ENCODE measurements around the gene SSBP4.

SSBP4 gene

DNA sequence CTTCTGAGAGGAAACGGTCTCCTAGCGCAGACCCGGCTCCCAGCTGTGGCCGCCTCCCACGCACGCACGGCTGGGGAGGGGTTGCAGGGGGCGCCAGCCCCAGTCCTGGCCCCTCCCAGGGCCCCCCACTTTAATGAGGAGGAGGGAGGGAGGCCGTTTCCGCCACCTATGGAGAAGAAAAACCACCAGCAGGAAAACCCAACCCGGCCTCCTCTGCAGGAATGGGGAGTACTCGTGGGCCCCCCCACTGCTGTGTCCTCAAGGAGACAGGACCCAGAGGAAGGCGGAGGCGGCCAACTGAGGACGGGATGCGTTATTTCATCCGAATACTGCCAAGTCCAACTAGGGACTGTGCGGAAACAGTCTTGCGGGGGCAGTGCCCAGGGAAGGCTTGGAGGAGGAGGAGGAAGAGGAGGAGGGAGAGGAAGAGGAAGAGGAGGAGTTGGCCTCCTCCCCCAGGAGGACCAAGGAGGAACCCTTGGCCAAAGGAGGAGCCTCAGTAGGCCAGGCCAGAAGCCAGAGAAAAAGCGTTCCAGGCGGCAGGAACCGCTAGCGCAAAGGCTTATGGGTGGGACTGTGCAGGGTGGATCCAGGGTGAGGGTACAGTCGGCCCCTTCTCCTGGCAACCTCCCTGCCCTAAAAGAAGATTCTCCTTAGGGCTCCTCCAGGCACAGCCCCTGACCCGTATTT lies 3.9 kb upstream of the SSBP4 start (continued):
- no peak for TF ChIP-seq ZNF391 (tag by site-specific recombination; IDR thresholded peaks at IDR 0.05; ENCODE audit: borderline replicate concordance, low read depth)
- TF ChIP-seq ZNF280C (tag by site-specific recombination; IDR thresholded peaks at IDR 0.05) = no peak
- peak; percentile 53 for TF ChIP-seq SP2 (tag by site-specific recombination; IDR thresholded peaks at IDR 0.05)
- TF ChIP-seq REPIN1 (tag by site-specific recombination; IDR thresholded peaks at IDR 0.05; ENCODE audit: low read depth) = no peak
- TF ChIP-seq ZNF335 (tag by site-specific recombination; conservative IDR thresholded peaks at IDR 0.05) = no peak
- no peak for TF ChIP-seq ZNF530 (tag by site-specific recombination; IDR thresholded peaks at IDR 0.05; ENCODE audit: low read depth)
- no peak for TF ChIP-seq ZNF623 (tag by site-specific recombination; IDR thresholded peaks at IDR 0.05)
- no peak for TF ChIP-seq ZBTB17 (tag by site-specific recombination; IDR thresholded peaks at IDR 0.05)
- no peak for TF ChIP-seq ZNF133 (tag by site-specific recombination; IDR thresholded peaks at IDR 0.05)
- TF ChIP-seq ZNF221 (tag by site-specific recombination; IDR thresholded peaks at IDR 0.05; ENCODE audit: borderline replicate concordance) = no peak
- no peak for TF ChIP-seq ZNF626 (tag by site-specific recombination; IDR thresholded peaks at IDR 0.05)
- peak; percentile 95 for TF ChIP-seq ZIC2 (tag by site-specific recombination; IDR thresholded peaks at IDR 0.05)
- peak; percentile 88 for TF ChIP-seq EGR2 (tag by site-specific recombination; IDR thresholded peaks at IDR 0.05; ENCODE audit: low read depth)
- no peak for TF ChIP-seq ZNF791 (tag by site-specific recombination; IDR thresholded peaks at IDR 0.05)
- peak; percentile 58 for TF ChIP-seq GLIS2 (tag by site-specific recombination; IDR thresholded peaks at IDR 0.05)
- no peak for TF ChIP-seq ZNF529 (tag by site-specific recombination; IDR thresholded peaks at IDR 0.05; ENCODE audit: insufficient replicate concordance)
- no peak for TF ChIP-seq ZNF585B (tag by site-specific recombination; IDR thresholded peaks at IDR 0.05)
- no peak for TF ChIP-seq GLI4 (tag by site-specific recombination; IDR thresholded peaks at IDR 0.05)
- no peak for TF ChIP-seq ZBTB21 (tag by site-specific recombination; IDR thresholded peaks at IDR 0.05)
- no peak for TF ChIP-seq ZNF214 (tag by site-specific recombination; IDR thresholded peaks at IDR 0.05; ENCODE audit: borderline replicate concordance)
- TF ChIP-seq ZNF514 (tag by site-specific recombination; IDR thresholded peaks at IDR 0.05) = no peak
- no peak for TF ChIP-seq CTCF (tag by site-specific recombination; IDR thresholded peaks at IDR 0.05)
- no peak for TF ChIP-seq ZNF121 (tag by site-specific recombination; IDR thresholded peaks at IDR 0.05)
- no peak for TF ChIP-seq ZNF132 (tag by site-specific recombination; IDR thresholded peaks at IDR 0.05; ENCODE audit: borderline replicate concordance)
- TF ChIP-seq, protein P1, sequence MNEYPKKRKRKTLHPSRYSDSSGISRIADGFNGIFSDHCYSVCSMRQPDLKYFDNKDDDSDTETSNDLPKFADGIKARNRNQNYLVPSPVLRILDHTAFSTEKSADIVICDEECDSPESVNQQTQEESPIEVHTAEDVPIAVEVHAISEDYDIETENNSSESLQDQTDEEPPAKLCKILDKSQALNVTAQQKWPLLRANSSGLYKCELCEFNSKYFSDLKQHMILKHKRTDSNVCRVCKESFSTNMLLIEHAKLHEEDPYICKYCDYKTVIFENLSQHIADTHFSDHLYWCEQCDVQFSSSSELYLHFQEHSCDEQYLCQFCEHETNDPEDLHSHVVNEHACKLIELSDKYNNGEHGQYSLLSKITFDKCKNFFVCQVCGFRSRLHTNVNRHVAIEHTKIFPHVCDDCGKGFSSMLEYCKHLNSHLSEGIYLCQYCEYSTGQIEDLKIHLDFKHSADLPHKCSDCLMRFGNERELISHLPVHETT (tag by site-specific recombination; IDR thresholded peaks at IDR 0.05) = no peak
- TF ChIP-seq ZNF184 (tag by site-specific recombination; IDR thresholded peaks at IDR 0.05) = no peak
- no peak for TF ChIP-seq ZNF449 (tag by site-specific recombination; IDR thresholded peaks at IDR 0.05)
- no peak for TF ChIP-seq ZSCAN23 (tag by site-specific recombination; IDR thresholded peaks at IDR 0.05)
- TF ChIP-seq ZNF692 (tag by site-specific recombination; IDR thresholded peaks at IDR 0.05) = no peak
- TF ChIP-seq, protein P2, sequence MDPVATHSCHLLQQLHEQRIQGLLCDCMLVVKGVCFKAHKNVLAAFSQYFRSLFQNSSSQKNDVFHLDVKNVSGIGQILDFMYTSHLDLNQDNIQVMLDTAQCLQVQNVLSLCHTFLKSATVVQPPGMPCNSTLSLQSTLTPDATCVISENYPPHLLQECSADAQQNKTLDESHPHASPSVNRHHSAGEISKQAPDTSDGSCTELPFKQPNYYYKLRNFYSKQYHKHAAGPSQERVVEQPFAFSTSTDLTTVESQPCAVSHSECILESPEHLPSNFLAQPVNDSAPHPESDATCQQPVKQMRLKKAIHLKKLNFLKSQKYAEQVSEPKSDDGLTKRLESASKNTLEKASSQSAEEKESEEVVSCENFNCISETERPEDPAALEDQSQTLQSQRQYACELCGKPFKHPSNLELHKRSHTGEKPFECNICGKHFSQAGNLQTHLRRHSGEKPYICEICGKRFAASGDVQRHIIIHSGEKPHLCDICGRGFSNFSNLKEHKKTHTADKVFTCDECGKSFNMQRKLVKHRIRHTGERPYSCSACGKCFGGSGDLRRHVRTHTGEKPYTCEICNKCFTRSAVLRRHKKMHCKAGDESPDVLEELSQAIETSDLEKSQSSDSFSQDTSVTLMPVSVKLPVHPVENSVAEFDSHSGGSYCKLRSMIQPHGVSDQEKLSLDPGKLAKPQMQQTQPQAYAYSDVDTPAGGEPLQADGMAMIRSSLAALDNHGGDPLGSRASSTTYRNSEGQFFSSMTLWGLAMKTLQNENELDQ (tag by site-specific recombination; IDR thresholded peaks at IDR 0.05; ENCODE audit: low read depth) = no peak
- peak; percentile 76 for TF ChIP-seq SP3 (tag by site-specific recombination; IDR thresholded peaks at IDR 0.05)
